CD8-positive, alpha-beta memory T cell (primary cell): ENCODE data around the gene SLC4A1AP. TPM values are rescaled to one million over a fixed set of nuclear protein-coding genes. Genes with fewer than 3 reads are reported as not detected.
A peak's percentile ranks its signal among the peaks of the same experiment; 100 is the strongest.

Source experiments
- CTCF ChIA-PET: fragments of 350-600 bp; sonication (Branson Sonifier 250); formaldehyde crosslinking; loops from one replicate; lab custom pipeline; 2021; ENCODE audit warnings: antibody characterized with exemption; lab: Charles Lee
- POLR2A ChIA-PET: fragments of 350-600 bp; sonication (Branson Sonifier 250); formaldehyde crosslinking; loops from one replicate; lab custom pipeline; 2021; ENCODE audit warnings: antibody characterized with exemption; lab: Charles Lee
- DNase-seq, 5 donors: peaks; one replicate each; pipeline versions ENCODE4 v3.0.0 to v3.0.0-alpha.2; 2020 to 2022; ENCODE audit warnings: mixed read lengths in 1 of 5
- H3K27ac ChIP-seq: one replicate; pipeline ENCODE4 v1.7.0; 2013; ENCODE audit warnings: low read depth, mild to moderate bottlenecking, low read length, moderate library complexity
- H3K27me3 ChIP-seq: 2 replicates; pipeline ENCODE4 v1.7.0; 2013; ENCODE audit warnings: low read length, mild to moderate bottlenecking; ENCODE audit not compliant: insufficient read depth, poor library complexity, severe bottlenecking
- H3K36me3 ChIP-seq: 2 replicates; pipeline ENCODE4 v1.7.0; 2013; ENCODE audit warnings: mild to moderate bottlenecking, low read length, moderate library complexity; ENCODE audit not compliant: insufficient read depth
- H3K4me1 ChIP-seq: 2 replicates; pipeline ENCODE4 v1.7.0; 2013; ENCODE audit warnings: mild to moderate bottlenecking, low read length, moderate library complexity; ENCODE audit not compliant: insufficient read depth
- H3K4me3 ChIP-seq: 2 replicates; pipeline ENCODE4 v1.7.0; 2013; ENCODE audit warnings: mild to moderate bottlenecking, low read length
- H3K9me3 ChIP-seq: 2 replicates; pipeline ENCODE4 v1.7.0; 2013; ENCODE audit warnings: mild to moderate bottlenecking, low read length
- H3K27ac Mint-ChIP-seq, 8 donors: one replicate each; pipeline ENCODE4 v1.8.0; 2020 to 2021; ENCODE audit warnings: mixed read lengths in 8 of 8, mild to moderate bottlenecking in 6 of 8, inconsistent platforms in 3 of 8, moderate library complexity in 3 of 8
- H3K27me3 Mint-ChIP-seq, 2 donors: one replicate each; pipeline ENCODE4 v1.8.0; 2020 to 2021; ENCODE audit warnings: mixed read lengths in 2 of 2, mild to moderate bottlenecking in 1 of 2, moderate library complexity in 1 of 2
- H3K36me3 Mint-ChIP-seq, 3 donors: one replicate each; pipeline ENCODE4 v1.8.0; 2020 to 2021; ENCODE audit warnings: mixed read lengths in 3 of 3, inconsistent platforms in 1 of 3, mild to moderate bottlenecking in 1 of 3
- H3K4me1 Mint-ChIP-seq, 3 donors: one replicate each; pipeline ENCODE4 v1.8.0; 2020 to 2021; ENCODE audit warnings: mixed read lengths in 3 of 3, inconsistent platforms in 1 of 3, mild to moderate bottlenecking in 1 of 3
- H3K4me3 Mint-ChIP-seq, 7 donors: one replicate each; pipeline ENCODE4 v1.8.0; 2020 to 2021; ENCODE audit warnings: mixed read lengths in 7 of 7, mild to moderate bottlenecking in 6 of 7, moderate library complexity in 4 of 7, inconsistent platforms in 2 of 7
- H3K9me3 Mint-ChIP-seq, 5 donors: one replicate each; pipeline ENCODE4 v1.8.0; 2020 to 2022; ENCODE audit warnings: mixed read lengths in 5 of 5, mild to moderate bottlenecking in 3 of 5, moderate library complexity in 2 of 5, inconsistent platforms in 1 of 5
- polyA plus RNA-seq: library from polyadenylated mRNA; unstranded; fragments of 300-500 nt; fragmentation: Illumina TruSeq; gene quantifications from one replicate; pipeline ENCODE4 v1.2.3, GENCODE V29; 2021
- total RNA-seq, 2 experiments: library from RNA; stranded (reverse); gene quantifications; one replicate each; pipeline ENCODE4 v1.2.3, GENCODE V29; 2021

Gene SLC4A1AP
- total and polyA plus RNA-seq, 3 experiments from 2014 or later = 28.6 to 29.6 (median 29.1) TPM

- no peaks in the 10 kb centered on the region for H3K27me3 ChIP-seq
- no peaks in the 10 kb centered on the region for H3K36me3 ChIP-seq
- peak overlapping the region in 2 of 8 donors; percentile 28 to 77 for H3K27ac Mint-ChIP-seq
- H3K36me3 Mint-ChIP-seq = no peaks in the 10 kb centered on the region
- peak overlapping the region; percentile 46 for H3K4me3 ChIP-seq
- peaks cover 6% of the 10 kb centered on the region for H3K4me1 ChIP-seq
- H3K27ac ChIP-seq = no peak overlapping the region
- H3K4me3 Mint-ChIP-seq = peak overlapping the region in 6 of 7 donors; percentile 51 to 78 (median 68)
- H3K4me1 Mint-ChIP-seq = peaks cover 8 to 11% (median 10%) of the 10 kb centered on the region in 3 donors
- H3K9me3 Mint-ChIP-seq = no peaks in the 10 kb centered on the region
- DNase-seq = peak; percentile 12 to 60 (median 30)
- ChIA-PET POLR2A (no interaction called here), CTCF (interaction anchor here (1.1 to 1.2 kb wide), 2 partner anchors 13 to 32 kb away, joined by 3 to 5 read pairs; no protein-coding TSS in a partner anchor)
- peaks cover 2 to 5% of the 10 kb centered on the region in 2 donors for H3K27me3 Mint-ChIP-seq
- H3K9me3 ChIP-seq = no peaks in the 10 kb centered on the region
These were observed 71.7 kb downstream of the SLC4A1AP start for GRCh38 chr2:27735263-27735904.

GRCh38 chr2:27736031-27736889, 72.6 kb downstream of the SLC4A1AP start:
- Histone ChIP-seq H3K27me3 (no peaks in the 10 kb centered on the region), H3K9me3 (no peaks in the 10 kb centered on the region), H3K4me3 (peak overlapping the region; percentile 46), H3K36me3 (no peaks in the 10 kb centered on the region), H3K27ac (no peak overlapping the region), H3K4me1 (peaks cover 6% of the 10 kb centered on the region)
- DNase-seq = no peak
- Mint-ChIP-seq H3K4me3 (peak overlapping the region in 6 of 7 donors; percentile 13 to 73 (median 56)), H3K36me3 (no peaks in the 10 kb centered on the region), H3K27ac (peak overlapping the region in 2 of 8 donors; percentile 13 to 77), H3K9me3 (no peaks in the 10 kb centered on the region), H3K4me1 (peaks cover 8 to 11% (median 10%) of the 10 kb centered on the region in 3 donors), H3K27me3 (peaks cover 2 to 5% of the 10 kb centered on the region in 2 donors)
- ChIA-PET POLR2A (no interaction called here), CTCF (interaction anchor here (1.2 kb wide), 1 partner anchor 32 kb away, joined by 3 read pairs; no protein-coding TSS in a partner anchor)

- H3K4me3 Mint-ChIP-seq = peak overlapping the region in 1 of 7 donors; percentile 35
- Histone ChIP-seq H3K36me3 (no peaks in the 10 kb centered on the region), H3K27me3 (no peaks in the 10 kb centered on the region), H3K4me3 (no peak overlapping the region), H3K4me1 (peaks cover 6% of the 10 kb centered on the region), H3K27ac (no peak overlapping the region), H3K9me3 (no peaks in the 10 kb centered on the region)
- CTCF ChIA-PET = interaction anchor here (1.2 kb wide), 1 partner anchor 33 kb away, joined by 3 read pairs; no protein-coding TSS in a partner anchor
- no peaks in the 10 kb centered on the region for H3K9me3 Mint-ChIP-seq
- POLR2A ChIA-PET = no interaction called here
- H3K4me1 Mint-ChIP-seq = peaks cover 8 to 11% (median 10%) of the 10 kb centered on the region in 3 donors
- H3K27me3 Mint-ChIP-seq = peaks cover 2 to 5% of the 10 kb centered on the region in 2 donors
- H3K27ac Mint-ChIP-seq = peak overlapping the region in 1 of 8 donors; percentile 75
- DNase-seq = no peak
- H3K36me3 Mint-ChIP-seq = no peaks in the 10 kb centered on the region
These were observed 73.2 kb downstream of the SLC4A1AP start for GRCh38 chr2:27736890-27737204.

GRCh38 chr2:27737676-27738348, 74.1 kb downstream of the SLC4A1AP start:
- H3K4me3 Mint-ChIP-seq = no peak overlapping the region
- H3K27me3 Mint-ChIP-seq = peaks cover 2 to 7% of the 10 kb centered on the region in 2 donors
- peak overlapping the region in 1 of 8 donors; percentile 68 for H3K27ac Mint-ChIP-seq
- POLR2A ChIA-PET = no interaction called here
- Histone ChIP-seq H3K27me3 (no peaks in the 10 kb centered on the region), H3K9me3 (no peaks in the 10 kb centered on the region), H3K36me3 (no peaks in the 10 kb centered on the region), H3K4me1 (peaks cover 6% of the 10 kb centered on the region), H3K27ac (no peak overlapping the region), H3K4me3 (no peak overlapping the region)
- H3K36me3 Mint-ChIP-seq = no peaks in the 10 kb centered on the region
- DNase-seq = no peak
- CTCF ChIA-PET = interaction anchor here (1.3 kb wide), 1 partner anchor 15 kb away, joined by 3 read pairs; no protein-coding TSS in a partner anchor
- H3K4me1 Mint-ChIP-seq = peaks cover 8 to 11% (median 10%) of the 10 kb centered on the region in 3 donors
- H3K9me3 Mint-ChIP-seq = no peaks in the 10 kb centered on the region

- ChIA-PET CTCF (interaction anchor here (1.3 kb wide), 1 partner anchor 15 kb away, joined by 3 read pairs; no protein-coding TSS in a partner anchor), POLR2A (no interaction called here)
- no peak overlapping the region for H3K27ac ChIP-seq
These were observed 74.8 kb downstream of the SLC4A1AP start for GRCh38 chr2:27738349-27739057.

GRCh38 chr2:27739058-27739373, 75.3 kb downstream of the SLC4A1AP start:
- no peaks in the 10 kb centered on the region for H3K9me3 ChIP-seq
- no peak overlapping the region for H3K4me3 Mint-ChIP-seq
- no peak overlapping the region for H3K27ac ChIP-seq
- H3K4me1 Mint-ChIP-seq = peaks cover 8 to 11% (median 10%) of the 10 kb centered on the region in 3 donors
- no peaks in the 10 kb centered on the region for H3K27me3 ChIP-seq
- no peak for DNase-seq
- ChIA-PET POLR2A (no interaction called here), CTCF (no interaction called here)
- peaks cover 2 to 7% of the 10 kb centered on the region in 2 donors for H3K27me3 Mint-ChIP-seq
- no peak overlapping the region for H3K27ac Mint-ChIP-seq
- H3K36me3 ChIP-seq = no peaks in the 10 kb centered on the region
- H3K36me3 Mint-ChIP-seq = no peaks in the 10 kb centered on the region
- no peaks in the 10 kb centered on the region for H3K9me3 Mint-ChIP-seq
- peaks cover 6% of the 10 kb centered on the region for H3K4me1 ChIP-seq
- no peak overlapping the region for H3K4me3 ChIP-seq

More at GRCh38 chr2:27738349-27739057, 74.8 kb downstream of the SLC4A1AP start:
- Mint-ChIP-seq H3K4me3 (no peak overlapping the region), H3K27me3 (peaks cover 2 to 7% of the 10 kb centered on the region in 2 donors), H3K36me3 (no peaks in the 10 kb centered on the region), H3K4me1 (peaks cover 8 to 11% (median 10%) of the 10 kb centered on the region in 3 donors), H3K27ac (peak overlapping the region in 1 of 8 donors; percentile 68), H3K9me3 (no peaks in the 10 kb centered on the region)
- peaks cover 6% of the 10 kb centered on the region for H3K4me1 ChIP-seq
- H3K36me3 ChIP-seq = no peaks in the 10 kb centered on the region
- no peak overlapping the region for H3K4me3 ChIP-seq
- H3K9me3 ChIP-seq = no peaks in the 10 kb centered on the region
- DNase-seq = no peak
- H3K27me3 ChIP-seq = no peaks in the 10 kb centered on the region

- CTCF ChIA-PET = no interaction called here
- no peak for DNase-seq
- POLR2A ChIA-PET = no interaction called here
These were observed 78.0 kb downstream of the SLC4A1AP start for GRCh38 chr2:27741673-27742072.

More at GRCh38 chr2:27741673-27742072, 78.0 kb downstream of the SLC4A1AP start:
- H3K36me3 ChIP-seq = no peaks in the 10 kb centered on the region
- no peak overlapping the region for H3K27ac ChIP-seq
- Mint-ChIP-seq H3K9me3 (no peaks in the 10 kb centered on the region), H3K4me1 (peaks cover 0 to 5% (median 0%) of the 10 kb centered on the region in 3 donors), H3K36me3 (no peaks in the 10 kb centered on the region), H3K27me3 (peaks cover 4 to 9% of the 10 kb centered on the region in 2 donors), H3K27ac (no peak overlapping the region), H3K4me3 (no peak overlapping the region)
- no peak overlapping the region for H3K4me3 ChIP-seq
- no peaks in the 10 kb centered on the region for H3K27me3 ChIP-seq
- H3K9me3 ChIP-seq = no peaks in the 10 kb centered on the region
- H3K4me1 ChIP-seq = no peaks in the 10 kb centered on the region
